Endothelial cell of umbilical vein (primary cell): ENCODE measurements around the gene LRRK2. TPM values are rescaled to one million over a fixed set of nuclear protein-coding genes. Genes with fewer than 3 reads are reported as not detected.

ENCODE experiments used
- BruUV-seq: library from RNA; stranded (reverse); fragments of 400-500 nt; replicated peaks from 2 replicates; lab custom pipeline; 2021; lab: Mats Ljungman, UMichigan
- CTCF ChIA-PET: fragments of 300-600, 350-600 bp; sonication (Branson Sonifier 250); formaldehyde crosslinking; loops from one replicate; lab custom pipeline; 2021; ENCODE audit warnings: antibody characterized with exemption, inconsistent platforms; lab: Charles Lee
- POLR2A ChIA-PET: fragments of 300-600, 350-600 bp; sonication (Branson Sonifier 250); formaldehyde crosslinking; loops from one replicate; lab custom pipeline; 2021; ENCODE audit warnings: antibody characterized with exemption, inconsistent platforms; lab: Charles Lee
- DNase-seq: peaks from one replicate; pipeline ENCODE4 v3.0.0-alpha.2; 2011; ENCODE audit warnings: low read depth, low spot score
- FAIRE-seq: peaks from 2 replicates; lab custom pipeline; 2011; peaks lifted over from hg19 to GRCh38; lab: Jason Lieb, UNC
- H2AFZ ChIP-seq: 2 replicates; pipeline ENCODE4 v1.6.0; 2012; ENCODE audit warnings: low read depth, low read length, control low read depth, inconsistent platforms
- H3K27ac ChIP-seq: 2 replicates; pipeline ENCODE4 v1.5.1; 2011; ENCODE audit warnings: low read depth, mild to moderate bottlenecking, control low read depth, low read length, moderate library complexity; ENCODE audit not compliant: insufficient read depth
- H3K27me3 ChIP-seq, 2 experiments: 2 replicates each; pipeline versions ENCODE4 v1.6.0 to v1.6.1; 2011; ENCODE audit warnings: low read length in 2 of 2, mixed read lengths in 1 of 2; ENCODE audit not compliant: control insufficient read depth in 2 of 2, insufficient read depth in 2 of 2
- H3K36me3 ChIP-seq, 2 experiments: 2 replicates in 1 of 2; 3 replicates in 1 of 2; pipeline ENCODE4 v1.5.1; 2011; ENCODE audit warnings: low read length in 2 of 2, mild to moderate bottlenecking in 1 of 2, moderate library complexity in 1 of 2; ENCODE audit not compliant: control insufficient read depth in 2 of 2, insufficient read depth in 2 of 2; ENCODE audit errors: extremely low read depth in 1 of 2
- H3K4me1 ChIP-seq: 3 replicates; pipeline ENCODE4 v1.5.1; 2011; ENCODE audit warnings: mild to moderate bottlenecking, low read length; ENCODE audit not compliant: control insufficient read depth, insufficient read depth; ENCODE audit errors: extremely low read depth
- H3K4me2 ChIP-seq: 2 replicates; pipeline ENCODE4 v1.6.1; 2011; ENCODE audit warnings: low read length, control low read depth, mixed read lengths; ENCODE audit not compliant: insufficient read depth
- H3K4me3 ChIP-seq, 3 experiments: fragments of 200-600 bp in 1 of 3; sonication (generic), shearing (Covaris generic) in 1 of 3; replicated peaks in 1 of 3; 2 replicates each; pipeline ENCODE4 v1.5.1; 2011 to 2016; ENCODE audit warnings: control low read depth in 3 of 3, low read length in 3 of 3, mild to moderate bottlenecking in 2 of 3, inconsistent platforms in 1 of 3, low read depth in 1 of 3, moderate library complexity in 1 of 3; ENCODE audit not compliant: insufficient read depth in 1 of 3
- H3K79me2 ChIP-seq: 2 replicates; pipeline ENCODE4 v1.6.0; 2012; ENCODE audit warnings: low read length, inconsistent platforms; ENCODE audit not compliant: control insufficient read depth, insufficient read depth
- H3K9ac ChIP-seq: replicated peaks from 2 replicates; pipeline ENCODE3; 2011; ENCODE audit warnings: low read length, control low read depth; ENCODE audit not compliant: insufficient read depth; ENCODE audit errors: extremely low read depth
- H3K9me1 ChIP-seq: replicated peaks from 3 replicates; pipeline ENCODE4 v1.6.0; 2011; ENCODE audit warnings: mild to moderate bottlenecking, low read length; ENCODE audit not compliant: control insufficient read depth, insufficient read depth; ENCODE audit errors: extremely low read depth
- H3K9me3 ChIP-seq: replicated peaks from 2 replicates; pipeline ENCODE4 v1.5.1; 2012; ENCODE audit warnings: low read length, inconsistent platforms; ENCODE audit not compliant: control insufficient read depth, insufficient read depth
- H4K20me1 ChIP-seq: replicated peaks from 2 replicates; pipeline ENCODE3; 2011; ENCODE audit warnings: mild to moderate bottlenecking, low read length; ENCODE audit not compliant: control insufficient read depth, insufficient read depth; ENCODE audit errors: extremely low read depth
- EZH2 ChIP-seq: IDR thresholded peaks from 2 replicates; pipeline ENCODE4 v1.6.1; 2012; ENCODE audit warnings: borderline replicate concordance, low read depth, mild to moderate bottlenecking, moderate library complexity, low read length, inconsistent platforms; ENCODE audit not compliant: severe bottlenecking
- FOS ChIP-seq: IDR thresholded peaks from 2 replicates; pipeline ENCODE4 v1.6.1; 2011; ENCODE audit warnings: mild to moderate bottlenecking, low read length, moderate library complexity, borderline replicate concordance; ENCODE audit not compliant: insufficient read depth
- GATA2 ChIP-seq: IDR thresholded peaks from 2 replicates; pipeline ENCODE4 v1.7.0; 2011; ENCODE audit warnings: low read depth, mild to moderate bottlenecking, moderate library complexity, mixed read lengths, low read length; ENCODE audit not compliant: insufficient read length, insufficient read depth
- JUN ChIP-seq: IDR thresholded peaks from 2 replicates; pipeline ENCODE4 v1.6.1; 2011; ENCODE audit warnings: borderline replicate concordance, low read depth; ENCODE audit not compliant: insufficient read length, insufficient read depth
- MYC ChIP-seq: IDR thresholded peaks from one replicate; pipeline ENCODE4 v1.6.1; 2011; ENCODE audit warnings: mild to moderate bottlenecking, low read depth, low read length
- POLR2A ChIP-seq: IDR thresholded peaks from 2 replicates; pipeline ENCODE4 v1.6.1; 2012; ENCODE audit warnings: low read depth, mild to moderate bottlenecking, control low read depth, low read length
- POLR2AphosphoS5 ChIP-seq: IDR thresholded peaks from 2 replicates; pipeline ENCODE4 v1.6.1; 2012; ENCODE audit warnings: low read depth, mild to moderate bottlenecking, control low read depth, low read length, moderate library complexity; ENCODE audit not compliant: insufficient read depth
- dilution Hi-C: fragments of 300-500 bp; cut with MboI; formaldehyde crosslinking; loops from one replicate; pipeline ENCODE4 v1.15.0; 2019; ENCODE audit warnings: low sequenced_read_pairs; ENCODE audit not compliant: extremely low pct_ligation_motif_present
- intact Hi-C: fragments of 100-400 bp; cut with micrococcal nuclease; formaldehyde crosslinking; loops from one replicate; pipeline ENCODE4 v1.10.0; 2022
- polyA plus RNA-seq, 4 experiments: library from polyadenylated mRNA; depleted of rRNA in 3 of 4; stranded (reverse) in 3 of 4; unstranded in 1 of 4; fragments of >200 nt; gene quantifications; 2 replicates each; pipeline versions ENCODE4 v1.2.1 to v1.2.3, GENCODE V29; 2011 to 2012; ENCODE audit warnings: missing spikeins in 1 of 4
- total RNA-seq: library from RNA; stranded (reverse); gene quantifications from 2 replicates; pipeline ENCODE4 v1.2.3, GENCODE V29; 2021
- TF ChIP-seq, protein P1 (sequence below), 2 donors: IDR thresholded peaks; 1 replicate in 1 of 2; 2 replicates in 1 of 2; pipeline ENCODE4 v1.5.1; 2011; ENCODE audit warnings: low read length in 2 of 2, mild to moderate bottlenecking in 2 of 2, moderate library complexity in 2 of 2, control low read depth in 1 of 2, inconsistent platforms in 1 of 2, low read depth in 1 of 2; ENCODE audit not compliant: insufficient read depth in 1 of 2; ENCODE audit errors: extremely low read depth in 1 of 2
- TF ChIP-seq, protein P2 (sequence below): IDR thresholded peaks from 2 replicates; pipeline ENCODE4 v1.6.1; 2011; ENCODE audit not compliant: insufficient read depth, insufficient read length

The LRRK2 gene
- total and polyA plus RNA-seq, 2 donors (not counting 3 experiments of a cell fraction or from before 2014, with no cell fraction given): 0.26 to 2.2 TPM

DNA sequence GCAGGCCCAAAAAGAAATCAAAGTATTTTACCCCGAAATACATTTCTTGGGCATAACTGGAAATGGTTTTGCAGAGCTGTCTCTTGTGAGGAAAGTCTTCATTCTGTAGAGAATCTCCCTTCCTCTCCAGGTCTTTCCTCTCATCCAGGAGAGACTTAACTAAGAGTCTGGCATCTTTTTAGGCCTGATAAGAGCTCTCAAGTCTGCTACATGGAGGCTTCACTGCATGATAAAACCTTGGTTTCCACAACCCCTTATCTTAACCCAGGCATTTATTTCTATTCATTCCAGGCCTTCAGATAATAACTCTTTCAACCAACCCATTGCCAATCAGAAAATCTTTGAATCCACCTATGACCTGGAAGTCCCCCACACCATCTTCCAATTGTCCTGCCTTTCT lies 41.1 kb upstream of the LRRK2 start:
- POLR2A ChIA-PET: no interaction called here
- TF ChIP-seq MYC: no peak
- no peak for TF ChIP-seq POLR2AphosphoS5
- TF ChIP-seq, protein P1, sequence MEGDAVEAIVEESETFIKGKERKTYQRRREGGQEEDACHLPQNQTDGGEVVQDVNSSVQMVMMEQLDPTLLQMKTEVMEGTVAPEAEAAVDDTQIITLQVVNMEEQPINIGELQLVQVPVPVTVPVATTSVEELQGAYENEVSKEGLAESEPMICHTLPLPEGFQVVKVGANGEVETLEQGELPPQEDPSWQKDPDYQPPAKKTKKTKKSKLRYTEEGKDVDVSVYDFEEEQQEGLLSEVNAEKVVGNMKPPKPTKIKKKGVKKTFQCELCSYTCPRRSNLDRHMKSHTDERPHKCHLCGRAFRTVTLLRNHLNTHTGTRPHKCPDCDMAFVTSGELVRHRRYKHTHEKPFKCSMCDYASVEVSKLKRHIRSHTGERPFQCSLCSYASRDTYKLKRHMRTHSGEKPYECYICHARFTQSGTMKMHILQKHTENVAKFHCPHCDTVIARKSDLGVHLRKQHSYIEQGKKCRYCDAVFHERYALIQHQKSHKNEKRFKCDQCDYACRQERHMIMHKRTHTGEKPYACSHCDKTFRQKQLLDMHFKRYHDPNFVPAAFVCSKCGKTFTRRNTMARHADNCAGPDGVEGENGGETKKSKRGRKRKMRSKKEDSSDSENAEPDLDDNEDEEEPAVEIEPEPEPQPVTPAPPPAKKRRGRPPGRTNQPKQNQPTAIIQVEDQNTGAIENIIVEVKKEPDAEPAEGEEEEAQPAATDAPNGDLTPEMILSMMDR (IDR thresholded peaks at IDR 0.05; ENCODE audit: extremely low read depth in 1 of 2, insufficient read depth in 1 of 2, low read depth in 1 of 2, low read length in 2 of 2): no peak
- TF ChIP-seq, protein P2, sequence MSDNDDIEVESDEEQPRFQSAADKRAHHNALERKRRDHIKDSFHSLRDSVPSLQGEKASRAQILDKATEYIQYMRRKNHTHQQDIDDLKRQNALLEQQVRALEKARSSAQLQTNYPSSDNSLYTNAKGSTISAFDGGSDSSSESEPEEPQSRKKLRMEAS: no peak
- TF ChIP-seq JUN: no peak
- TF ChIP-seq POLR2A: no peak
- no peak for TF ChIP-seq GATA2
- TF ChIP-seq EZH2: no peak
- no peak for TF ChIP-seq FOS
- no peak overlapping the region for H2AFZ ChIP-seq

More for the DNA sequence above, 41.1 kb upstream of the LRRK2 start:
- no peaks in the 10 kb centered on the region for H3K4me1 ChIP-seq
- DNase-seq (no peak), FAIRE-seq (no peak)
- no TSS peak for BruUV-seq
- H4K20me1 ChIP-seq: no peaks in the 10 kb centered on the region
- no peak overlapping the region for H3K4me2 ChIP-seq
- H3K9ac ChIP-seq: no peak overlapping the region
- no peak overlapping the region for H3K27ac ChIP-seq
- H3K9me3 ChIP-seq: no peaks in the 10 kb centered on the region
- CTCF ChIA-PET: interaction anchor here (1.1 kb wide), 1 partner anchor 10 kb away, joined by 4 read pairs; no protein-coding TSS in a partner anchor
- no peaks in the 10 kb centered on the region for H3K9me1 ChIP-seq
- H3K79me2 ChIP-seq: no peaks in the 10 kb centered on the region
- dilution Hi-C loops (no loop called here), intact Hi-C loops (no loop called here)
- H3K27me3 ChIP-seq: no peaks in the 10 kb centered on the region
- no peak overlapping the region for H3K4me3 ChIP-seq
- H3K36me3 ChIP-seq: no peaks in the 10 kb centered on the region
